Ectodermal cell (in vitro differentiated cells): ENCODE results near the gene GALR1.

ENCODE experiments used
- H3K27ac ChIP-seq: 2 replicates; pipeline ENCODE4 v1.7.0; 2013; ENCODE audit warnings: mild to moderate bottlenecking, low read depth, low read length; ENCODE audit not compliant: insufficient read depth, poor library complexity, severe bottlenecking
- H3K27me3 ChIP-seq: 2 replicates; pipeline ENCODE4 v1.7.0; 2013; ENCODE audit warnings: mild to moderate bottlenecking, low read length; ENCODE audit not compliant: insufficient read depth, control insufficient read depth, poor library complexity, severe bottlenecking
- H3K36me3 ChIP-seq: one replicate; pipeline ENCODE4 v1.7.0; 2013; ENCODE audit warnings: low read length; ENCODE audit not compliant: control insufficient read depth, insufficient read depth
- H3K4me1 ChIP-seq: one replicate; pipeline ENCODE4 v1.7.0; 2013; ENCODE audit warnings: low read length; ENCODE audit not compliant: control insufficient read depth, insufficient read depth
- H3K4me3 ChIP-seq: 2 replicates; pipeline ENCODE4 v1.7.0; 2013; ENCODE audit warnings: low read depth, low read length, control low read depth; ENCODE audit not compliant: insufficient read depth
- H3K9me3 ChIP-seq: 2 replicates; pipeline ENCODE4 v1.7.0; 2013; ENCODE audit warnings: mild to moderate bottlenecking, low read length, moderate library complexity; ENCODE audit not compliant: control insufficient read depth
- WGBS, 2 experiments: methylation state at CpG; one replicate each; pipeline ENCODE4 v1.1.7; 2013; ENCODE audit warnings: missing lambda C conversion rate in 2 of 2; 5-methylcytosine and 5-hydroxymethylcytosine counted together

The GALR1 gene

GRCh38 chr18:77250501-77250925 is 865 bp downstream of the GALR1 start:
- Histone ChIP-seq H3K27me3 (peaks cover 72% of the 10 kb centered on the region), H3K4me3 (peak overlapping the region; percentile 51), H3K27ac (no peak overlapping the region), H3K36me3 (no peaks in the 10 kb centered on the region), H3K9me3 (no peaks in the 10 kb centered on the region), H3K4me1 (peaks cover 13% of the 10 kb centered on the region)
- 1% methylated on average over 40 of the region's 40 CpGs for WGBS, 2 experiments

GRCh38 chr18:77250926-77251729 is 1.5 kb downstream of the GALR1 start:
- Histone ChIP-seq H3K4me3 (peak overlapping the region; percentile 51), H3K27me3 (peaks cover 72% of the 10 kb centered on the region), H3K4me1 (peaks cover 13% of the 10 kb centered on the region), H3K27ac (no peak overlapping the region), H3K36me3 (no peaks in the 10 kb centered on the region), H3K9me3 (no peaks in the 10 kb centered on the region)
- 3% methylated on average over 67 of the region's 67 CpGs for WGBS, 2 experiments

GRCh38 chr18:77251730-77252050 is 2.0 kb downstream of the GALR1 start:
- H3K36me3 ChIP-seq: no peaks in the 10 kb centered on the region
- peaks cover 72% of the 10 kb centered on the region for H3K27me3 ChIP-seq
- H3K27ac ChIP-seq: no peak overlapping the region
- peaks cover 13% of the 10 kb centered on the region for H3K4me1 ChIP-seq
- no peaks in the 10 kb centered on the region for H3K9me3 ChIP-seq
- H3K4me3 ChIP-seq: peak overlapping the region; percentile 51
- WGBS, 2 experiments: 16 to 19% methylated on average over 20 of the region's 20 CpGs

GRCh38 chr18:77254711-77255405 is 5.2 kb downstream of the GALR1 start:
- no peak overlapping the region for H3K4me3 ChIP-seq
- no peaks in the 10 kb centered on the region for H3K36me3 ChIP-seq
- no peaks in the 10 kb centered on the region for H3K9me3 ChIP-seq
- no peak overlapping the region for H3K27ac ChIP-seq
- 75 to 77% methylated on average over 9 to 10 of the region's 10 CpGs for WGBS, 2 experiments
- peaks cover 10% of the 10 kb centered on the region for H3K4me1 ChIP-seq
- peaks cover 48% of the 10 kb centered on the region for H3K27me3 ChIP-seq

DNA sequence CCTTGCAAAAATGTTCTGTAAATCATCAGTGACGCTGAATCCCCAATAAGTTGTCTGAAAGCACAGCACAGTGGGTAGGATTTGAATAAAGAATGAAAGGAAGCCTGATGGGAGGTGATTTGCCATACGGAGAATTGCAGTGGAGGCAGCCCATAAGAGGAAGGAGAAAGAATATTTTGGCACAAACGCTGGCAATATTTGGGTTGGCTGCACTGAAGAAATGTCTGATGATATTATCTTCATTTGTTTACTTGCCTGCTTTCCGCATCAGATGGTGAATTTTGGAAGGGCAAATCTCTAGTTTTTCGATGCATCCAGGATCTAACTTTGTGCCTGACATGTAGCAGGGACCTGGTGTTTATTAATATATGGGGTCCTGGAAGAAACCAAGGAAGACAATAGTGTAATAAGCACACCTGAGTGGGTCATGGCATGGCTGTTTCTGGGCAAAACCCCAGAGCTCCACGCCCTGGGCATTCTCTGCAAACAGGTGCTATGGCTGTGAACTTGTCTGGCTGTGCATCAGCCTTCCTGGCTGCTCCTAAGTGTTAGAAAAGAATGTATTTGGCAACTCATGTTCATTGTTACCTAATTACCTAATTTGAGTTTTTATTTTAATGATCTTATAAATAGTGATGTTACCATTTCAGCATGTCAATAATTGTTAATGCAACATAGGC is 5.9 kb downstream of the GALR1 start:
- no peaks in the 10 kb centered on the region for H3K9me3 ChIP-seq
- peaks cover 9% of the 10 kb centered on the region for H3K4me1 ChIP-seq
- H3K36me3 ChIP-seq: no peaks in the 10 kb centered on the region
- H3K27ac ChIP-seq: no peak overlapping the region
- WGBS, 2 experiments: 63 to 67% methylated on average over 5 of the region's 6 CpGs
- peaks cover 41% of the 10 kb centered on the region for H3K27me3 ChIP-seq
- no peak overlapping the region for H3K4me3 ChIP-seq

DNA sequence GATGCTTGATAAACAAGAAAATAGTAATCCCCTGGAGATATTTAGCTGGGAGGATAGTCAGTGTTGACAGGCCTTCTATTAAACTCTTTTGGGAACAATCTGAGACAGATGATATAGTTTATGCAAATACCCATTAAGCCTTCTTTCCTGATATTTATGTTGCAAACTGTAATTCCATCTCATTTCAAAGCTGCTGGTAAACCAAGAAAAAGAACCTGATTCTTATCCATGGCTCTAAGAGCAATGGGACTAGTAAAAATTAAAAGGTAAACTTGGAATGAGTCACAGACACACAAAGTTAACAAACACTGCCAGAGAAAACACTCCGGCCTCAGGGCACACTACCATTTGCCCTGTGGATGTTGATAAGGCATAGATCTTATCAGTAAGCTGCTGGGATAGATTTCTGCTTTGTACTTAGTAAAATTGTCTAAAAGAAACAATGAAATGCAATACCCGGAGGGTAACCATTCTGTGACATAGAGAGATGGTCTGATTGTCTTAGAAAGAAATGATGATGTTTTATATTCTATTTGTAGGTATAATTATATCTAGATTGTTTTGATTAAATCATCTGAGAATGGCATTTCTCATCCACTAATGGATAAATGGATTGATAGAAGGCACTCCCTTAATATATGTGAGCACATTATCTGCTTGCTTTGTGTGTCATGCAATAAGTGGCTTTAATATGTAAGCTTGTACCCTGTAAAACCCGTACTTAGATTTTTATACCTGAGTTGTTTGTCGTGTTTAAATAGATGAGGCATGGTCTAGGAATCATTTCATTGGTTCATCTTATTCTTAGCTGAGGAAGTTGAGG is 13.2 kb downstream of the GALR1 start:
- Histone ChIP-seq H3K9me3 (no peaks in the 10 kb centered on the region), H3K4me1 (no peaks in the 10 kb centered on the region), H3K27me3 (no peaks in the 10 kb centered on the region), H3K36me3 (no peaks in the 10 kb centered on the region), H3K27ac (no peak overlapping the region), H3K4me3 (no peak overlapping the region)
- 93 to 98% methylated on average over 4 of the region's 4 CpGs for WGBS, 2 experiments

DNA sequence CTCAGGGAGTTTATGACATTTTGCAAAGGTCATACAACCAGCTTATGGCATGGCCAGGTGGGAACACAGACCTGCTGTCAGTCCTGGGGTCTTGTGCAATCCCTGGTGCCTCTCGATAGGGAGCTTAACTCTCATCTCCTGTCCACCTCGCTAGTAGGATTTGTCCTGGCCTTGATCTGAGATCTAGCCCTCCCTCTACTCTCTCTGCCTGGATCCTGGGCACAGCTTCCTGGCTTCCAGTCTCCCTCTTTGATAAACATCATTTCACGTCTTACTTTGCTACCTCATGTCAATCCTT is 13.8 kb downstream of the GALR1 start:
- H3K4me1 ChIP-seq: no peaks in the 10 kb centered on the region
- no peaks in the 10 kb centered on the region for H3K9me3 ChIP-seq
- H3K36me3 ChIP-seq: no peaks in the 10 kb centered on the region
- H3K27me3 ChIP-seq: no peaks in the 10 kb centered on the region
- no peak overlapping the region for H3K27ac ChIP-seq
- 94 to 96% methylated on average over 3 of the region's 3 CpGs for WGBS, 2 experiments
- H3K4me3 ChIP-seq: no peak overlapping the region

DNA sequence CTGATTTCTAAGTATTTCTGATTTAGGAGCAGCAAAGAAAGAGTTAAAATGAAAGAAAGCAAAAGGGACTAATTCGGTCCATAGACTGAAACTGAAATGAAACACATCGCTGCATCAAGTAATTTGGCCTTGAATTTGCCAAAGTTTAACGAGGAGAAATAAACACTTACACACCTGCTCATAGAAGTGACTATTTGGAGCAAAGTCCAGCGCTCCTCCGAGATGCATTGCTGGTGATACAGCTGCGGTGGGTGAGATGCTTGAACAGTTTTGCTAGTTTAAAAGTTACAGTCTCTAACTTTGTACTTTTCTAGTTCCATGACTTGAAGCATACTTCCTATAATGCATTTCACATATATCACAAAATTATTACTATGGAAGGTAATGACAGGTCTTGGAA is 18.3 kb downstream of the GALR1 start:
- WGBS, 2 experiments: 93 to 94% methylated on average over 6 of the region's 6 CpGs

GRCh38 chr18:77268456-77268855 is 18.8 kb downstream of the GALR1 start:
- Histone ChIP-seq H3K9me3 (no peaks in the 10 kb centered on the region), H3K27me3 (no peaks in the 10 kb centered on the region), H3K27ac (no peak overlapping the region), H3K4me3 (no peak overlapping the region), H3K4me1 (no peaks in the 10 kb centered on the region), H3K36me3 (no peaks in the 10 kb centered on the region)
- WGBS, 2 experiments: 92 to 97% methylated on average over 8 of the region's 9 CpGs

More for the DNA sequence above, 18.3 kb downstream of the GALR1 start:
- no peaks in the 10 kb centered on the region for H3K9me3 ChIP-seq
- H3K27ac ChIP-seq: no peak overlapping the region
- no peak overlapping the region for H3K4me3 ChIP-seq
- H3K4me1 ChIP-seq: no peaks in the 10 kb centered on the region
- no peaks in the 10 kb centered on the region for H3K27me3 ChIP-seq
- no peaks in the 10 kb centered on the region for H3K36me3 ChIP-seq
